K562 treated with DMSO at 1 percent for 12 hours (cell line): ENCODE data around the gene SRRM5. TPM values are rescaled to one million over a fixed set of nuclear protein-coding genes. Genes with fewer than 3 reads are reported as not detected.

Experiments used
- total RNA-seq: library from RNA; unstranded; fragments of 300-600 nt; gene quantifications from 2 replicates; pipeline ENCODE4 v1.2.3, GENCODE V29; 2022; ENCODE audit not compliant: insufficient read depth

SRRM5 gene, protein sequence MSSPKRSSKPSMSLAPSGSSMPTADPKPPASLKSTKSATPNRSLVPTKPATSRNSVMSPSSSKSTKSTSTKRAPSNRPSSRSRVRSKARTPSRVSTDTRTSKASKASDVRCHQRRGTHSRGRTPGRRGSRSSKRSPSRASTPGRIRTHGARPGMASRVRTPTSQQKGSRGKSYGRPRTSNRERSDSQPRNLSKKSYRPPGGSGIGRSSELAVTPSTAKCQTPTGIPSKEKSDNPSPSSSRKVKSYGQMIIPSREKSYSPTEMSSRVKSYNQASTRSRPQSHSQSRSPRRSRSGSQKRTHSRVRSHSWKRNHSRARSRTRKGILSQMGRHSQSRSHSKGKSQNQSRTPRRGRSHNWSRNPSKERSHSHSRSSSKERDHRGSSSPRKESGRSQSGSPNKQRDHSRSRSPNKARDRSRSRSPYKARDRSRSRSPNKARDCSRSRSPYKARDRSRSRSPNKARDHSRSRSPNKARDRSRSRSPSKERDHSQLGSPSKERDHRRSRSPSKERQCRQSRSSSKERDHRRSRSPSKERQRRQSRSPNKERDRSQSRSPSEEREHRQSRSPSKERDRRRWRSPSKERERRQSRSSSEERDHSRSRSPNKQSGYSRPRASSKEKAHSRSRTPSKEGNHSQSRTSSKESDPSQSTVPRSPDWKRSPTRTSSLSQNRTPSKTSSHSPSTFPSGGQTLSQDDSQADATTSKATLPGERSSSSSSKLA
- total RNA-seq, result 0.57 and 1.8 TPM in 2 replicates

GRCh38 chr19:43611788-43612187 lies at the start of gene SRRM5:
Gene SRRM5 (plus strand): TSS chr19:43612088. CDS start chr19:43612122, 34 bp downstream.

DNA sequence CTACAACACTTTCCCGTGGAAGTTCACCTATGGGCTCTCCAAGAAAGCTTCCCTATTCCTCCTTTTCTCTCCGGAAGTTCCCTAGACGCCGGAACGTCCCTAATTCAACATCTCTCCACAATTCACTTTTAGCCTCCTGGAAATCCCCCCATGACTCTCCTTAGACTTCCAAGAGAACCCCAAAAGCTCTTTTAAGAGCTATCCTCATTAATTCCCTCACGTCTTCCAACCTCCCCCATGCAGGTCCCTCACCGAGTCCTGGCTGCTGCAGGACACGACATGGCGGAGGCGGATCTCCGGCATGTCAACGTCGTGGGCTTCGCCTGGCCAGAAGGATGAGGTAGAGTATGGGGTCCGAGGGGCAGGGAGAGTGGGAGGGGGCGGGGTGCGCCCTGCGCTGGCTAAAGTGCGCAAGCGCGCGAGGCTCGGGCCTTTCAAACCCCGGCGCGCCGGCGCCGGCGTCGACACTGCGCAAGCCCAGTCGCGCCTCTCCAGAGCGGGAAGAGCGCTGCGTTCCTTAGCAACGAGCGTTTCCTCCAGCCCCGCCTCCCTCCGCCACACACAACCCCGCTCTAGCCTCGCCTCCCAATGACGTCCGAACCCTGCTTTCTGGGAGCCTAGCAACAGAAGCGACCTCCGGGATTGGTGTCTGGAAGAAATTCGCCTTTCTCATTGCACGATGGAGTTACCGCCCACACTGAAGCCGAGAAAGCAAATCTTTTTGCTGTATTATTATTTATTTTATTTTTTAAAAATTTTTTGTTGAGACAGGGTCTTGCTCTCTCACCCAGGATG lies 36.5 kb upstream of the SRRM5 start, which contains the start of the genes PINLYP and XRCC1:
Gene PINLYP, plus strand, starts transcription at position 646 of the 795 bp plus-strand sequence. CDS start 1,391 bp downstream, outside the sequence.
Gene XRCC1, minus strand, starts transcription at position 372 of the 795 bp plus-strand sequence. Its CDS starts 69 bp downstream, at position 303.

GRCh38 chr19:43595999-43596841 lies 15.7 kb upstream of the SRRM5 start, which contains the start of the genes IRGQ and ZNF576:
Gene IRGQ (minus strand): TSS chr19:43596134. CDS start chr19:43595338, 796 bp downstream.
Gene ZNF576 (plus strand): TSS chr19:43596595. CDS start chr19:43597109, 514 bp downstream.

GRCh38 chr19:43619262-43620060 lies 7.6 kb downstream of the SRRM5 start, which contains the start of gene ZNF428:
Gene ZNF428 (minus strand): TSS chr19:43619629. CDS start chr19:43614304, 5,325 bp downstream.

DNA sequence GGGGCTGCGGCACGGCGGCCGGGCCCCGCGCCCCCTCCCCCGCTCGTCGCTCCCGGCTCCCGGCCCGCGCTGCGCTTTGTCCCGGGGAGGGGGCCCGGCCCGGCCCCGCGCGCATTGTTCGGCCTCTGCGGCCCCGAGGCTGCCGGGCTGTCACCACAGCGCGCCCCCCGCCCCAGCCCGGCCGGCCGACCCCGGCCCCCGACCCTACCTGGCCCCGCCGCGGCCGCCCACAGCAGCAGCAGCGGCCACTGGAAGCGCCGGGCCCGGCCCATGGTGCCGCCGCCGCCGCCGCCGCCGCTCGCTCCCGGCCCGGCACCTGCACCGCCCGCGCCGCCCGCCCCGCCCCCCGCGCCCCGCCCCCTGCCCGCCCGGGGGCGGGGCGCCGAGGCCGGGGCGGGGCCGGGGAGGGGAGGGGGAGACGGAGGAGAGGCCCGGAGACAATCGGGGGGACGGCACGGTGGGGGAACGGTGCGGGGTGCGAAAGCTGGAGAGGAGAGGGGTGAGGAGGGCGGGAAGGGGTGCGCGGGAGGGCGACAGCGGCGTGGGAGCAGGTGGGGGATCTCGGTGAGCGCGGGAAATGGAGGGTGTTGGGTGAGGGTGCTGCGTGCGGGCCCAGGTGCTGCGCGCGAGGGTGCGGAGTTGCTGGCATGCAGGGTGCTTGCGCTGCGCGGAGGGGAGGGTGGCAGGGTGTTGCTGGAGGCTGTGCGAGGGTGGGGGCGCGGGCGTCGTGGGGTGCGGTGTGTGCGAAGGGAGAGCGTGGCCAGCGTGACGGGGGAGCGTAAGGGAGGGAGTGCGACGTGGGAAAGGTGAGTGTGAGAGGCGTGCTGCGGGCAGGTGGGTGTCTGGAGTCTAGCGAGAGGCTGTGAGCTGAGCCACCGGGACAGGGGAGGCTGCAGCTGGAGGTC lies 27.9 kb downstream of the SRRM5 start, which contains the start of gene CADM4:
Gene CADM4, minus strand, starts transcription at position 332 of the 905 bp plus-strand sequence. Its CDS starts 60 bp downstream, at position 272.

Other genes starting within 250 kb of the SRRM5 start
- 1.0 and 1.7 TPM in 2 replicates for gene TEX101, start 197.2 kb upstream of the SRRM5 start, total RNA-seq
- 0.86 and 1.5 TPM in 2 replicates for gene LYPD3, start 146.5 kb upstream of the SRRM5 start, total RNA-seq
- gene PHLDB3, start 107.3 kb upstream of the SRRM5 start, total RNA-seq, result 15.2 and 18.9 TPM in 2 replicates
- gene ETHE1, start 84.9 kb upstream of the SRRM5 start, total RNA-seq, result 25.9 and 37.1 TPM in 2 replicates
- 1.9 TPM in 1 of 2 replicates, not detected in the other for gene ZNF575, start 78.9 kb upstream of the SRRM5 start, total RNA-seq
- 33.6 and 58.9 TPM in 2 replicates for gene XRCC1, start 36.6 kb upstream of the SRRM5 start, total RNA-seq
- 2.2 and 4.5 TPM in 2 replicates for gene PINLYP, start 36.3 kb upstream of the SRRM5 start, total RNA-seq
- gene IRGQ, start 16.0 kb upstream of the SRRM5 start, total RNA-seq, result 3.6 and 7.0 TPM in 2 replicates
- gene ZNF576, start 15.5 kb upstream of the SRRM5 start, total RNA-seq, result 11.0 and 15.2 TPM in 2 replicates
- 61.7 and 81.6 TPM in 2 replicates for gene ZNF428, start 7.5 kb downstream of the SRRM5 start, total RNA-seq
- 3.4 and 5.0 TPM in 2 replicates for gene CADM4, start 27.8 kb downstream of the SRRM5 start, total RNA-seq
- 22.5 and 28.7 TPM in 2 replicates for gene PLAUR, start 58.1 kb downstream of the SRRM5 start, total RNA-seq
- gene IRGC, start 104.0 kb downstream of the SRRM5 start, total RNA-seq, result not detected in 2 replicates
- 24.8 and 38.4 TPM in 2 replicates for gene SMG9, start 142.9 kb downstream of the SRRM5 start, total RNA-seq
- gene KCNN4, start 168.9 kb downstream of the SRRM5 start, total RNA-seq, result 8.2 and 11.0 TPM in 2 replicates
- 1.4 TPM in 1 of 2 replicates, not detected in the other for gene LYPD5, start 190.4 kb downstream of the SRRM5 start, total RNA-seq
- gene ZNF283, start 215.2 kb downstream of the SRRM5 start, total RNA-seq, result 1.5 and 5.6 TPM in 2 replicates